Activated CD4-positive, alpha-beta T cell treated with anti-CD3 and anti-CD28 coated beads, Interleukin-2, amount 10 ng/mL, durations not matched to agents 7 days and 5 days (primary cell): ENCODE measurements around the gene SEPTIN8. TPM values are rescaled to one million over a fixed set of nuclear protein-coding genes. Genes with fewer than 3 reads are reported as not detected.

Source experiments
- CTCF ChIA-PET: fragments of 350-600 bp; sonication (Branson Sonifier 250); formaldehyde crosslinking; loops from one replicate; lab custom pipeline; 2021; ENCODE audit warnings: antibody characterized with exemption; lab: Charles Lee
- POLR2A ChIA-PET: fragments of 350-600 bp; sonication (Branson Sonifier 250); formaldehyde crosslinking; loops from one replicate; lab custom pipeline; 2021; ENCODE audit warnings: antibody characterized with exemption; lab: Charles Lee
- DNase-seq: peaks from one replicate; pipeline ENCODE4 v3.0.0-alpha.2; 2020
- H3K27ac Mint-ChIP-seq: one replicate; pipeline ENCODE4 v1.8.0; 2021; ENCODE audit warnings: mild to moderate bottlenecking, moderate library complexity, mixed read lengths
- H3K27me3 Mint-ChIP-seq: one replicate; pipeline ENCODE4 v1.8.0; 2021; ENCODE audit warnings: mixed read lengths
- H3K36me3 Mint-ChIP-seq: one replicate; pipeline ENCODE4 v1.8.0; 2021; ENCODE audit warnings: low read depth, mixed read lengths
- H3K4me1 Mint-ChIP-seq: one replicate; pipeline ENCODE4 v1.8.0; 2021; ENCODE audit warnings: mixed read lengths
- H3K4me3 Mint-ChIP-seq: one replicate; pipeline ENCODE4 v1.8.0; 2021; ENCODE audit warnings: mild to moderate bottlenecking, moderate library complexity, mixed read lengths
- H3K9me3 Mint-ChIP-seq: one replicate; pipeline ENCODE4 v1.8.0; 2021; ENCODE audit warnings: mixed read lengths
- total RNA-seq, 2 experiments: library from RNA; stranded (reverse); gene quantifications; one replicate each; pipeline ENCODE4 v1.2.3, GENCODE V29; 2021

Gene SEPTIN8
- total RNA-seq, 2 experiments from 2014 or later: 20.5 to 21.6 TPM

DNA sequence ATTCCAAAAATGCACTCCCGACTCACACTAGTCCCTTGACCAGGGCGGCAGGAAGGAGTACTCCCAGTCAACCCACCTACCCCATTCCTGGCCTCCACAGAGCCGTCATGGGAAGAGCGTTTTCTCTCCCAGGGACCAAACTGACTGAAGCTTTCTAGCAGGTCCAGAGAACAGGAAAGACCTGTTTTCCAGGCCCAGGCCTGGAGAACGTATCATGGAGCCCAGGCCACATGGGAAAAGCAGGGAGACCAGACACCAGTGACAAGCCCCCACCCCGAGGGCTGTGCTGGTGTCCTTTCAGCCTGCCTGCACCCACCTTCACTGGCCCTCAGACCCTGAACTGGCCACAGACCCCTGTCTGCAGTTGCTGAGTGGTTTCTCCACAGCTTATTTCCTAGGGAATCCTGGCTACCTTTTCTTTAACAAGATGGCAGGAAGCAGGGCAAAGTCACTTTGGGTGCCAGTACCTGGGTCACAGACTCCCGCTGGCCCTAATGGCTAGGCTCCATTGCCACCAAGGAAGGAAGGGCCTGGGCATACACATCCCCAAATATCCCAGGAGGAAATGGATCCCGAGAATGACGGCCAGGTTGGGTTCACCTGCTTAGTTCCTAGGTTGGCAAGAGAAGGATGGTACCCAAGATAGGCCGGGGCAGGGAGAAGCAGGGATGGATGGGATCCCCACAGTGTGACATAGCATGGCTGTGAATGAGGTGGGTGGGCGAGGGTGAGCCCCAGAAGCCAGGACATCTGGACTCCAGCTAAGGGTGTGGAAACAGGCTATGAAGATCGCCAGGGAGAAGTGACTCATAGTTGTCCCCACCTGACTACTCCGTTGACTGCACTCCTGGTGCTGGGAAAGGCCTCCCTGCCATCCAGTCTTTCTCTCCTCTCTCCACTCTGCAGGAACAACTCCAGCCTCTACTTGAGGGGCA is 17.7 kb downstream of the SEPTIN8 start:
- CTCF ChIA-PET: interaction anchor here (0.8 to 1.6 kb wide), 2 partner anchors 16 to 18 kb away, joined by 3 read pairs; partner anchors contain the start of gene SEPTIN8
- no peak overlapping the region for H3K4me3 Mint-ChIP-seq
- POLR2A ChIA-PET: no interaction called here

DNA sequence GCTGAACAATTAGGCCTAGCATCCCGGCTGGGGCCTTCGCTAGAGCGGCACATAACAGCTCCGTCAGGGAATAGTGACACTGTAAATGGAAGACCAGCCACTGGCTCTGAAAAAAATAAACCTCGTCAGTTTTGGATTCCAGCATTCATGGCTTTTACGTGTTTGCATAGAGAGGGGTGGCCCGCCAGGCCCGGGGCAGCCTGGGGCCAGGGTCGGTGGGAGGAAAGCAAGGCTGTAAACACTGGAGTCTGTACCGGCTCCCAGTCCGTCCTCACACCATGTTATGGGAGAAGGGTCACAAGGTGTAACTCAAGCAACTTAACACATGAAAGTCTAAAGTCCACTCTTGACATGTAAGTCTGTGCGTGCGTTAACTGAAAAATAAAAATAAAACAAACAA is 18.6 kb downstream of the SEPTIN8 start:
- POLR2A ChIA-PET: no interaction called here
- Mint-ChIP-seq H3K27ac (no peak overlapping the region), H3K27me3 (no peaks in the 10 kb centered on the region), H3K4me1 (peaks cover 14% of the 10 kb centered on the region), H3K4me3 (no peak overlapping the region), H3K9me3 (no peaks in the 10 kb centered on the region), H3K36me3 (no peaks in the 10 kb centered on the region)
- no peak for DNase-seq
- CTCF ChIA-PET: interaction anchor here (2.6 kb wide), 1 partner anchor 11 kb away, joined by 11 read pairs; the partner anchor contains the start of gene CCNI2

More for the DNA sequence above, 17.7 kb downstream of the SEPTIN8 start:
- Mint-ChIP-seq H3K27ac (no peak overlapping the region), H3K36me3 (no peaks in the 10 kb centered on the region), H3K4me1 (peaks cover 9% of the 10 kb centered on the region), H3K27me3 (no peaks in the 10 kb centered on the region), H3K9me3 (no peaks in the 10 kb centered on the region)
- DNase-seq: no peak

DNA sequence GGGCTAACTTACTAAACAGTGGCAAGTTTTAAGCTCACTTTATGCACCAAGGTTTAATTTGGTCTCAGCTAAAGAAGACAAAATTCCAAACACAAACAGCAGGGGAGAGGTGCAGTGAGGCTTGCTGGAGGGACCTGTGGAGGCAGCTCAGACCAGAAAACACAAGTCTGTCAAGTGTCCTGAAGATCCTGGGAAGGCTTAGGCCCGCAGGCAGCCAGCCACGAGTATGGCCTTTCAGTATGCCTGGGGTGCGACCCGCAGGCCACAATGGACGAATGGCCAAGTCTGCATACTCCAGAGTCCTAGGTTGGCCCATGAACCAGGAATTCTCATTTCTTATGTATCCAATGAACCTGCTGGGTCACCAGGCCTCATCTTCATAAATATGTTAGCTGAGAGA is 20.5 kb downstream of the SEPTIN8 start:
- Mint-ChIP-seq H3K9me3 (no peaks in the 10 kb centered on the region), H3K36me3 (no peaks in the 10 kb centered on the region), H3K27me3 (no peaks in the 10 kb centered on the region), H3K4me3 (no peak overlapping the region), H3K27ac (no peak overlapping the region), H3K4me1 (peaks cover 16% of the 10 kb centered on the region)
- CTCF ChIA-PET: interaction anchor here (0.9 to 2.6 kb wide), 2 partner anchors 9 to 20 kb away, joined by 3 to 11 read pairs; partner anchors contain the start of gene CCNI2
- POLR2A ChIA-PET: no interaction called here
- no peak for DNase-seq

DNA sequence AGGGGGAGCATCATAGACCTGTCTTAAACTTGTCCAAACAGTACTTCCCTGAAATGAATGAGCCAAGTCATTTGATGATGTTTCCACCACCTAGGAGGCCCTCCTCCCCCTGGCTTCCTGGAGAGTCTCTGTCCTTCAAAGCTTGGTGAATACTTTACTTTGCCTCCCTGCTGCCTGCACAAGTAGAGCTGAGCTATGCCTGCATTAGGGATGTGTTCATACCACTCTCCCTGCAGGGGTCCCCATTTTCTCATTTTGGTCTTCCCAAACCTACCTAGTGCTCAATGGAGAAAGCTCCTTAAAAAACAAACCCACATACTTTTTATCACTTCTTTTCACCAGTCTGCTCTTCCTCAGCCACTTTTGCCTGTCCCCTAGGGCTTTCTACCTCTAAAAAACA is 22.1 kb downstream of the SEPTIN8 start:
- DNase-seq: no peak
- H3K9me3 Mint-ChIP-seq: no peaks in the 10 kb centered on the region
- ChIA-PET CTCF (interaction anchor here (0.9 to 1.9 kb wide), 7 partner anchors 8 to 308 kb away, joined by 3 to 6 read pairs (median 5); no protein-coding TSS in a partner anchor), POLR2A (interaction anchor here (0.7 kb wide), 1 partner anchor 11 kb away, joined by 3 read pairs; no protein-coding TSS in a partner anchor)
- H3K27me3 Mint-ChIP-seq: no peaks in the 10 kb centered on the region
- H3K36me3 Mint-ChIP-seq: no peaks in the 10 kb centered on the region
- peaks cover 32% of the 10 kb centered on the region for H3K4me1 Mint-ChIP-seq
- H3K27ac Mint-ChIP-seq: no peak overlapping the region
- H3K4me3 Mint-ChIP-seq: no peak overlapping the region

DNA sequence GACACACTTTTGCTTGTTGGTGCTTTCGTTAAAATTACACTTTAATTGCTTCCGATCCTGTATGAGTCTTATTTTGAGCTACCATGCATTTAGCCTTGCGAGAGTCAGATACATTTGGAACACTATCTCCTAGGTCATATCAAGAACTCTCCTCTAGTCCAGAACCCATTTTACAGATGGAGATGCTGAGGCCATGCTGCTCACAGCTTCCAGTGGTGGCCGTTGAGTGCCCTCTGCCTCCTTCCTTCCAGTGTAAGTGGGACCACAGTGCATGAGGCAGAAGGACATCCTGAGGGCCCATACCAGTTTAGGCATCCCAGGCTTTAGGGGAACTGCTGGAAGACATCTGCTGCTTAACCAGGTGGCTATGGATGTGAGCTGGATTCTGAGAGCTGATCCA is 22.9 kb downstream of the SEPTIN8 start:
- CTCF ChIA-PET: interaction anchor here (0.5 to 1.9 kb wide), 7 partner anchors 9 to 215 kb away, joined by 3 to 6 read pairs (median 3); no protein-coding TSS in a partner anchor
- H3K4me1 Mint-ChIP-seq: peaks cover 32% of the 10 kb centered on the region
- H3K27ac Mint-ChIP-seq: no peak overlapping the region
- DNase-seq: no peak
- POLR2A ChIA-PET: interaction anchor here (0.6 kb wide), 1 partner anchor 208 kb away, joined by 4 read pairs; no protein-coding TSS in a partner anchor
- H3K9me3 Mint-ChIP-seq: no peaks in the 10 kb centered on the region
- no peak overlapping the region for H3K4me3 Mint-ChIP-seq
- no peaks in the 10 kb centered on the region for H3K36me3 Mint-ChIP-seq
- no peaks in the 10 kb centered on the region for H3K27me3 Mint-ChIP-seq

DNA sequence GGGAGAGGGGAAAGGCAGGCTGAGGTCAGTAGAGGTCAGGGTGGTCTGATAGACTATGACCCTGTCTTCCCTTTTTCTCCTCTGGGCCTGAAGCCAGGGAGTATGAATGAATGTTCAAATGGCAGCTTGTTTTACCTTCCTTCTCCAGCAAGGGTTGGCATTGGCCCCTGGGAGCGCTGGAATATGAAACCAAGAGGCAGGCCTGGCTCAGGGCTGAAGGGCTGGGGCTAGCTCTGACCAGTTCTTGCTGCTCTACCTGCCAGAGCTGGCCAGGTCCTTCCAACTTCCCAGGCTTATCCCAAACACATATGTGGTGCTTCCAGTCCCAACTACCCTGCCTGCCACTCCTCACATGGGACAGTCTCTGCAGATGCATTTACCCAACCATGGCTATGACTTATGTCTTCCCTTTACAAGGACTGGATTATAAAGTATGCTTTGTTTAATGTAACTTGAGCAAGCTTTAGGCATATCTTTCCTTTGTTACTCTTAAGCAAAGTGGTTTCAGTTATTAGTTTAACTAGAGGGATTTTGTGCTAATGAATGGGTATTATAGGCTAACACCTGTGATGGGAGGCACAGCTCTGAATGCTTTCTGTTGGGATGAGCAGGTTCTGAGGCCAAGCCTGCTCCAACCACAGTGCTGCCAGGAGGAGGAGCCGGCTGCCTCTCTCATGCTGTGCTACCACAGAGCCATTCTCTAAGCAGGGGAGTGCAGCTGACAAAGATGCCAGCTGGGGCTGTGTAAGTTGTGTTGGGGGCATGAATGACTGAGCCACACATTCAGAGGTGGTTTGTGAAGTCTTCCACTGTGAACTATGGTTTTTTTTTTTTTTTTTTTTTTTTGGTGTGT is 23.7 kb downstream of the SEPTIN8 start:
- H3K9me3 Mint-ChIP-seq: no peaks in the 10 kb centered on the region
- POLR2A ChIA-PET: no interaction called here
- H3K36me3 Mint-ChIP-seq: peaks cover 3% of the 10 kb centered on the region
- H3K27me3 Mint-ChIP-seq: no peaks in the 10 kb centered on the region
- no peak overlapping the region for H3K4me3 Mint-ChIP-seq
- H3K27ac Mint-ChIP-seq: no peak overlapping the region
- DNase-seq: no peak
- CTCF ChIA-PET: interaction anchor here (0.7 to 1.9 kb wide), 3 partner anchors 48 to 115 kb away, joined by 3 to 6 read pairs (median 3); no protein-coding TSS in a partner anchor
- peaks cover 36% of the 10 kb centered on the region for H3K4me1 Mint-ChIP-seq

DNA sequence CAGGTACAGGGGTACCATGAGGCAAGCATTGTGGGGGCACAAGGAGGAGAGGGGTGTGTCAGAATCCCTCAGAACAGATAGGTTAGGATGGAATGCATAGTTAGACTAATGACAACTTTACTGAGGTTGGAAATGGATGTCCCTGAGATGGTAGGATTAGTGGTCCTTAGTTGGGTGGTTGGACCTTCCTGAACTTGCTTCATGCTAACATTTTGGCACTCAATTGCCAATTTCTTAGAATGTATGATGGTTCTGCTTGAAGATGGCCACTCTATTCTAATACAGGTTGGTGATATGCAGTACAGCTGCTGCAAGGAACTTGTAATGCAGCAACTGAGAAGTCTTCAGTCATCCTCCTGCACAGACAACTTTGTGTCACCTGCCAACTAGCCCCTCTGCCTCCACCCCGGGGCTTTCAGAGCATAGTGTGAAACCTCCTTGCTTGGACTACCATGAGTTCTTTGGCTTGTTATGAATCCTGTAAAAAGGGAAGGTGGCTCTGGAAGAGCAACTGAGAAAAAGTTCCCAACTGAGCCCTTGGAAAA is 24.4 kb downstream of the SEPTIN8 start:
- H3K9me3 Mint-ChIP-seq: no peaks in the 10 kb centered on the region
- DNase-seq: no peak
- H3K36me3 Mint-ChIP-seq: peaks cover 3% of the 10 kb centered on the region
- peaks cover 40% of the 10 kb centered on the region for H3K4me1 Mint-ChIP-seq
- ChIA-PET POLR2A (no interaction called here), CTCF (interaction anchor here (1.1 to 3.0 kb wide), 3 partner anchors 15 to 114 kb away, joined by 3 to 11 read pairs (median 10); partner anchors contain the start of gene KIF3A)
- no peak overlapping the region for H3K4me3 Mint-ChIP-seq
- no peaks in the 10 kb centered on the region for H3K27me3 Mint-ChIP-seq
- H3K27ac Mint-ChIP-seq: no peak overlapping the region

DNA sequence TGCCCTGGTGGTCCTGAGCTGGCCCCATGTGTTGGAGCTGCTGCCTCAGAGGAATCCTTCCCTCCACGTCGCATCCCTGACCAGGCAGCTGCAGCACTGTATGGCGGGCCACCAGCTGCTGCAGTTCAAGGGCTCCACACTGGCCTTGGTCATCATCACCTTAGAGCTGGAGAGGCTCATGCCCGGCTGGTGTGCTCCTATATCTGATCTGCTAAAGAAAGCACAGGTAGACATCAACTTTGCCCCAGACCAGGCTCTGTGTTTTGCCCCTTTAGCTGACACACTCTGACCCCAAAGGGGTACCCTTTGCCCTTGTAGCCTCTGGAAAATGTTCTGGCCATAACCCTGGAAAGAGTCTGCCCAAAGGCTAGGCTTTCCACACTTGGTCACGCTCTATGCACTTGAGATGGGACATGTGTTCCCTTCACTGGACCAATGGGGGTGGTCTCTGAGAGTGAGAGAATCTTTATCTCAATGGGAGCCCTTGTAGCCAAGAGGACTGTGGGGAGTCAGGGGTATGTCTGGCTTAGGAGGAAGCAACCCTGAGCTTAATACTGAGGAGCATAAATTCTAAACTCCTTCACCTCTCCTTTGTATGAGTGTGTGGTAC is 25.0 kb downstream of the SEPTIN8 start:
- Mint-ChIP-seq H3K4me3 (no peak overlapping the region), H3K36me3 (peaks cover 3% of the 10 kb centered on the region), H3K27me3 (no peaks in the 10 kb centered on the region), H3K9me3 (no peaks in the 10 kb centered on the region), H3K4me1 (peaks cover 40% of the 10 kb centered on the region), H3K27ac (no peak overlapping the region)
- ChIA-PET POLR2A (no interaction called here), CTCF (interaction anchor here (1.0 to 3.0 kb wide), 3 partner anchors 15 to 68 kb away, joined by 4 to 11 read pairs (median 10); partner anchors contain the start of gene KIF3A)
- no peak for DNase-seq

DNA sequence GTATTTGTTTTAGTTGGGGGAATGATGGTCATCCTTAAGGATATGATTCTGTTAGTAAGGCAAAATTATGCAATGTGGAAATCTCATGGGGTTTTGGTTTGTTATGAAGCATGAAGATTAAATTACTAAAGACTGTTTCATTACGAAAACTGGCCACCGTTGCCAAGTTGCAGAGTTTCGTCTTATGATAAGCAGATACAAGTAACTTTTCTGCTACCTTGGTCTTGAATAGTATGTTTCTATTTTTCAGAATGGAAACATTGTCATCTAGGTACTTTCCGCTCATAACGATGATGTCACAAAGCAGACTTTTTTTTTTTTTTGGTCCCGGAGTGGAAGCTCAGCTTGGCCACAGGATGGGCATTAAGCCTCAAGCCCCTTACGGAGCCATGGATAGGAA is 25.6 kb downstream of the SEPTIN8 start:
- ChIA-PET POLR2A (no interaction called here), CTCF (interaction anchor here (1.0 to 3.0 kb wide), 3 partner anchors 14 to 68 kb away, joined by 4 to 11 read pairs (median 10); partner anchors contain the start of gene KIF3A)
- H3K36me3 Mint-ChIP-seq: peaks cover 3% of the 10 kb centered on the region
- no peaks in the 10 kb centered on the region for H3K9me3 Mint-ChIP-seq
- H3K4me3 Mint-ChIP-seq: no peak overlapping the region
- no peak overlapping the region for H3K27ac Mint-ChIP-seq
- DNase-seq: no peak
- H3K27me3 Mint-ChIP-seq: no peaks in the 10 kb centered on the region
- H3K4me1 Mint-ChIP-seq: peaks cover 42% of the 10 kb centered on the region

DNA sequence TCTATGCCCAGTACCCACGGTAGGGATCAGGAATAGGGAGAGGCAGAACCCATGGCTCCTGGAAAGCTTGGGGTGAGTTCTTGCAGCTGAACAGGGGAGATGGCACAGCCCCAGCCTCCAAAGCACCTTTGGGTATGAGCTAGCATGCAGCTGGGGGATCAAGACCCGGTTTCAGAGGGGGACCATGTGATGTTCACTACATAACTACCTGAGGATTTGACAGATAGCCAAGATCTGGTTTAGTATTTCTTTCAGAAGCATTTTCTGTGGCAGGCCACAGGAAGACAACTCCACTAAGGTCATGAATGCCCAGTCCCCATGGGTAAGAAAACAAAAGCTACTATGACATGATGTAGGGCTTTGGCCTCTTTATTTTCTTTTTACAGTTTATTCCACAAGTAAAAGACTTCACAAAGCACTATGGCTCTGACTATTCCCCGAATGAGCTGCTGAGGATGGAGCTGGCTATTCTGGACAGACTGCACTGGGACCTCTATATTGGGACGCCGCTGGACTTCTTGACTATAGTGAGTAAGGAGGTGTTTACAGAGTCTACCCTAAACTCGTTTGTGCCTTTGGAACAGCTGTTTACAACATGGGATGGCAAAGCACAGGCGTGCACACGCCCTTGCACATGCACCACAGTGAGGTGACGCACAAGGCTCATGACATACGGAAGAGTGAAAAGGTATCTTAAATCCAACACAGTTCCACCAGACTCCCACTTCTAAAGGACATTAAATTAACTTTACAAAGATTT is 26.4 kb downstream of the SEPTIN8 start:
- H3K9me3 Mint-ChIP-seq: no peaks in the 10 kb centered on the region
- ChIA-PET POLR2A (no interaction called here), CTCF (interaction anchor here (2.2 to 3.0 kb wide), 2 partner anchors 13 to 69 kb away, joined by 10 to 11 read pairs; partner anchors contain the start of gene KIF3A)
- no peak overlapping the region for H3K27ac Mint-ChIP-seq
- H3K27me3 Mint-ChIP-seq: peaks cover 6% of the 10 kb centered on the region
- peaks cover 3% of the 10 kb centered on the region for H3K36me3 Mint-ChIP-seq
- no peak for DNase-seq
- H3K4me3 Mint-ChIP-seq: no peak overlapping the region
- H3K4me1 Mint-ChIP-seq: peaks cover 42% of the 10 kb centered on the region

DNA sequence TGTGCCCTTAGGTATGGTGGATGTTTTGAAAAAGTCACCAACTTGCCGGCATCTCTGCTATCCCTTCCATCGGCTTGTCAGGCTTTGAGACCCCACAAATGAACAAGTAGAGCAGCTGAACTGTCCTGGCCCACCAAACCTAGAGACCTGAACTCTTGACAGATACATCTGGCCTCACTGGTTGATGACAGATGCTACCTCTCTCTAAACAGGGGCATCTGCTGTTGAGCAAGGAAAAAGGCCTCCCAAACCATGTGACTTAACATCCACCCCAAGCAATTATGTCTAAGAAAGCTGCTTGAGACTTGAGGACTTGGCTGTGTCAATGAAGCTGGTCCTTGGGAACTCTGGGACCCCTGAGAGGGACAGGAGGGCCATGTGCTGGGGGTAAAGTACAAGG is 27.5 kb downstream of the SEPTIN8 start:
- Mint-ChIP-seq H3K36me3 (peaks cover 3% of the 10 kb centered on the region), H3K27ac (no peak overlapping the region), H3K27me3 (peaks cover 14% of the 10 kb centered on the region), H3K4me1 (peaks cover 33% of the 10 kb centered on the region), H3K4me3 (no peak overlapping the region), H3K9me3 (no peaks in the 10 kb centered on the region)
- ChIA-PET POLR2A (no interaction called here), CTCF (interaction anchor here (1.0 to 3.0 kb wide), 2 partner anchors 12 to 19 kb away, joined by 3 to 11 read pairs; partner anchors contain the start of gene KIF3A)
- no peak for DNase-seq
